CD4-positive, alpha-beta T cell treated with Interleukin-1 beta for 1 hour (primary cell): ENCODE data around the gene WBP11.
"Not testable (repeated sequence)": the region's sequence is repeated elsewhere in the genome, so short reads cannot be mapped to it uniquely, and the experiment has no call there.

Experiments
- DNase-seq, 2 donors: peaks; one replicate each; pipeline ENCODE4 v3.0.0-alpha.2; 2020 to 2022

Gene WBP11

GRCh38 chr12:14771651-14772137 lies 31.6 kb downstream of the WBP11 start:
- peak; percentile 57 to 62 for DNase-seq

GRCh38 chr12:14770496-14771461 lies 32.5 kb downstream of the WBP11 start:
- DNase-seq: peak; percentile 96 to 98

- DNase-seq: peak; percentile 92 to 93
These were observed 33.2 kb downstream of the WBP11 start for GRCh38 chr12:14769969-14770495.

GRCh38 chr12:14769466-14769968 lies 33.8 kb downstream of the WBP11 start:
- no peak for DNase-seq

GRCh38 chr12:14768823-14769405 lies 34.4 kb downstream of the WBP11 start:
- DNase-seq: peak; percentile 28 to 58

- DNase-seq: no peak
These were observed 35.7 kb downstream of the WBP11 start for GRCh38 chr12:14767617-14768016.

GRCh38 chr12:14766649-14767215 lies 36.5 kb downstream of the WBP11 start:
- no peak for DNase-seq

- DNase-seq: not testable (repeated sequence)
These were observed 37.3 kb downstream of the WBP11 start for GRCh38 chr12:14766020-14766419.

- no peak for DNase-seq
These were observed 37.9 kb downstream of the WBP11 start for GRCh38 chr12:14765398-14765797.

- DNase-seq: not testable (repeated sequence)
These were observed 43.5 kb downstream of the WBP11 start for GRCh38 chr12:14759711-14760280.

GRCh38 chr12:14756334-14757143 lies 46.7 kb downstream of the WBP11 start:
- no peak for DNase-seq

- DNase-seq: no peak
These were observed 51.3 kb downstream of the WBP11 start for GRCh38 chr12:14751986-14752385.

- DNase-seq: no peak
These were observed 60.2 kb downstream of the WBP11 start for GRCh38 chr12:14743061-14743460.

GRCh38 chr12:14741942-14742341 lies 61.3 kb downstream of the WBP11 start:
- no peak for DNase-seq

GRCh38 chr12:14741153-14741552 lies 62.1 kb downstream of the WBP11 start:
- no peak for DNase-seq

- not testable (repeated sequence) for DNase-seq
These were observed 66.8 kb downstream of the WBP11 start for GRCh38 chr12:14736441-14736840.
